GM12878 (cell line): ENCODE data around the gene NCKAP5L. TPM values are rescaled to one million over a fixed set of nuclear protein-coding genes. Genes with fewer than 3 reads are reported as not detected.

ENCODE experiments used
- ATAC-seq: fragments of 200-7000 bp; cut with Tn5 transposase; 3 replicates; pipeline ENCODE4 v1.9.1; 2020; ENCODE audit warnings: mild to moderate bottlenecking, moderate library complexity
- BruUV-seq: library from RNA; stranded (reverse); fragments of 400-500 nt; replicated peaks from 2 replicates; lab custom pipeline; 2021; lab: Mats Ljungman, UMichigan
- CTCF ChIA-PET: fragments of 300-600 bp; sonication (Branson Sonifier 250); formaldehyde crosslinking; extraction: SDS; loops from one replicate; lab custom pipeline; 2021; ENCODE audit warnings: inconsistent platforms; lab: Yijun Ruan, JAX
- POLR2A ChIA-PET: fragments of 350-600 bp; formaldehyde crosslinking; extraction: SDS; loops from one replicate; lab custom pipeline; 2021; ENCODE audit warnings: inconsistent platforms; lab: Charles Lee
- RAD21 ChIA-PET: fragments of 300-600 bp; sonication (Branson Sonifier 250); formaldehyde crosslinking; loops from one replicate; lab custom pipeline; 2023; ENCODE audit warnings: antibody characterized with exemption; ENCODE audit not compliant: unreplicated experiment; lab: Charles Lee
- SMC1A ChIA-PET: fragments of 300-600 bp; sonication (Branson Sonifier 250); formaldehyde crosslinking; loops from one replicate; lab custom pipeline; 2023; ENCODE audit not compliant: unreplicated experiment, uncharacterized antibody; lab: Charles Lee
- DNase-seq: peaks from one replicate; pipeline ENCODE4 v3.0.0-alpha.2; 2011; ENCODE audit warnings: low read depth, low spot score
- FAIRE-seq: peaks from 3 replicates; lab custom pipeline; 2011; peaks lifted over from hg19 to GRCh38; lab: Jason Lieb, UNC
- H2AFZ ChIP-seq: 2 replicates; pipeline ENCODE4 v1.6.0; 2011; ENCODE audit warnings: low read depth, low read length, control low read depth; ENCODE audit not compliant: control insufficient read depth
- H3K27ac ChIP-seq: 2 replicates; pipeline ENCODE4 v1.5.1; 2011; ENCODE audit warnings: control low read depth; ENCODE audit not compliant: control insufficient read depth, insufficient read depth
- H3K27me3 ChIP-seq, 2 experiments: replicated peaks in 1 of 2; 2 replicates each; pipeline versions ENCODE4 v1.6.0 to v1.6.1; 2011; ENCODE audit warnings: low read length in 1 of 2; ENCODE audit not compliant: control insufficient read depth in 2 of 2, insufficient read depth in 2 of 2
- H3K36me3 ChIP-seq, 2 experiments: 2 replicates each; pipeline ENCODE4 v1.5.1; 2011; ENCODE audit warnings: low read length in 1 of 2; ENCODE audit not compliant: control insufficient read depth in 2 of 2, insufficient read depth in 2 of 2
- H3K4me1 ChIP-seq: 2 replicates; pipeline ENCODE4 v1.6.1; 2011; ENCODE audit warnings: mild to moderate bottlenecking, low read length, moderate library complexity, mixed read lengths; ENCODE audit not compliant: control insufficient read depth, insufficient read depth
- H3K4me2 ChIP-seq: 2 replicates; pipeline ENCODE4 v1.6.0; 2011; ENCODE audit warnings: control low read depth; ENCODE audit not compliant: control insufficient read depth, insufficient read depth
- H3K4me3 ChIP-seq: fragments of 200-600 bp; sonication (generic); 2 replicates; pipeline ENCODE4 v1.5.1; 2016
- H3K79me2 ChIP-seq: 2 replicates; pipeline ENCODE4 v1.6.0; 2011; ENCODE audit warnings: low read length; ENCODE audit not compliant: control insufficient read depth, insufficient read depth
- H3K9ac ChIP-seq: 2 replicates; pipeline ENCODE4 v1.8.0; 2011; ENCODE audit warnings: low read length, control low read depth, mixed read lengths; ENCODE audit not compliant: control insufficient read depth, insufficient read depth
- H3K9me3 ChIP-seq: replicated peaks from 3 replicates; pipeline ENCODE4 v1.5.1; 2011; ENCODE audit warnings: mild to moderate bottlenecking, low read length; ENCODE audit not compliant: control insufficient read depth, insufficient read depth
- H4K20me1 ChIP-seq: 2 replicates; pipeline ENCODE4 v1.6.0; 2011; ENCODE audit not compliant: control insufficient read depth, insufficient read depth
- ASH2L ChIP-seq: fragments of 300-600, 200-600 bp; sonication (generic); IDR thresholded peaks from 2 replicates; pipeline ENCODE4 v1.6.1; 2017; ENCODE audit warnings: low read depth, mild to moderate bottlenecking, borderline replicate concordance
- CHD1 ChIP-seq: IDR thresholded peaks from 2 replicates; pipeline ENCODE4 v1.6.1; 2012; ENCODE audit warnings: low read depth, low read length, improper control_type of control experiment
- CREM ChIP-seq: IDR thresholded peaks from 2 replicates; pipeline ENCODE4 v1.6.1; 2014; ENCODE audit warnings: antibody characterized with exemption, low read depth
- IKZF2 ChIP-seq, 2 experiments: fragments of 450-650 bp; IDR thresholded peaks; 2 replicates each; pipeline ENCODE4 v1.6.1; 2017; ENCODE audit warnings: mild to moderate bottlenecking in 2 of 2, moderate library complexity in 2 of 2
- KDM1A ChIP-seq: fragments of 200-600 bp; sonication (generic); IDR thresholded peaks from 2 replicates; pipeline ENCODE4 v1.6.1; 2016; ENCODE audit warnings: borderline replicate concordance
- PAX8 ChIP-seq: fragments of 450-650 bp; IDR thresholded peaks from 2 replicates; pipeline ENCODE4 v1.6.1; 2017; ENCODE audit warnings: mild to moderate bottlenecking, moderate library complexity
- RELA ChIP-seq: fragments of 450-650 bp; IDR thresholded peaks from 2 replicates; pipeline ENCODE4 v1.8.0; 2014; ENCODE audit warnings: borderline replicate concordance; ENCODE audit not compliant: partially characterized antibody
- RFX5 ChIP-seq: IDR thresholded peaks from 2 replicates; pipeline ENCODE4 v1.6.1; 2011; ENCODE audit warnings: low read depth, low read length, improper control_type of control experiment
- SP1 ChIP-seq: IDR thresholded peaks from one replicate; pipeline ENCODE4 v1.6.1; 2011; ENCODE audit warnings: low read depth, low read length
- TCF7 ChIP-seq: IDR thresholded peaks from 2 replicates; pipeline ENCODE4 v1.6.1; 2014; ENCODE audit warnings: antibody characterized with exemption, borderline replicate concordance
- WRNIP1 ChIP-seq: IDR thresholded peaks from 2 replicates; pipeline ENCODE4 v1.6.1; 2011; ENCODE audit warnings: low read depth, low read length, improper control_type of control experiment, borderline replicate concordance
- ZSCAN29 ChIP-seq: fragments of 450-650 bp; IDR thresholded peaks from 2 replicates; pipeline ENCODE4 v1.6.1; 2017; ENCODE audit warnings: mild to moderate bottlenecking, moderate library complexity
- WGBS: methylation state at CpG from one replicate; pipeline ENCODE4 v1.1.6; 2016; ENCODE audit warnings: low lambda C conversion rate; ENCODE audit not compliant: insufficient replicate concordance, insufficient coverage; ENCODE audit errors: missing lambda C conversion rate; 5-methylcytosine and 5-hydroxymethylcytosine counted together
- in situ Hi-C: fragments of 300-500 bp; cut with MboI; formaldehyde crosslinking; loops from 9 replicates; pipeline ENCODE4 v1.14.3; 2018; ENCODE audit warnings: mixed read lengths
- intact Hi-C: fragments of 100-400 bp; cut with micrococcal nuclease; formaldehyde crosslinking; loops from one replicate; pipeline ENCODE4 v1.14.2; 2022; ENCODE audit not compliant: unreplicated experiment
- polyA plus RNA-seq, 11 experiments: library from polyadenylated mRNA; depleted of rRNA in 4 of 11; unstranded in 6 of 11; stranded (reverse) in 5 of 11; fragments of >200 nt; fragmentation: Nextera tagmentation in 4 of 11; fragmentation: Illumina TruSeq in 1 of 11; extraction: Ambion mirVana in 4 of 11; extraction: Trizol in 1 of 11; gene quantifications; 1 replicate in 1 of 11; 2 replicates in 10 of 11; pipeline versions ENCODE4 v1.2.1 to v1.2.3, GENCODE V29; 2011 to 2016; ENCODE audit warnings: inconsistent platforms in 2 of 11, missing spikeins in 2 of 11, low read depth in 1 of 11
- total RNA-seq, 4 experiments: library from RNA; depleted of rRNA in 3 of 4; stranded (reverse); fragments of >200 nt in 3 of 4; fragmentation: Illumina TruSeq in 1 of 4; extraction: Trizol in 1 of 4; gene quantifications; 2 replicates each; pipeline versions ENCODE4 v1.2.1 to v1.2.3, GENCODE V29; 2013 to 2021
- TF ChIP-seq, protein P1 (sequence below): IDR thresholded peaks from 2 replicates; pipeline ENCODE4 v1.6.1; 2011; ENCODE audit warnings: borderline replicate concordance, low read depth, mild to moderate bottlenecking, moderate library complexity, low read length; ENCODE audit not compliant: insufficient read depth, poor library complexity, severe bottlenecking
- TF ChIP-seq, protein P2 (sequence below): IDR thresholded peaks from 2 replicates; pipeline ENCODE4 v1.6.1; 2011; ENCODE audit warnings: low read depth, mild to moderate bottlenecking, low read length, moderate library complexity, borderline replicate concordance; ENCODE audit errors: extremely low read depth
- TF ChIP-seq, protein P3 (sequence below): fragments of 450-650 bp; IDR thresholded peaks from 2 replicates; pipeline ENCODE4 v1.6.1; 2017; ENCODE audit warnings: mild to moderate bottlenecking, moderate library complexity
- TF ChIP-seq, protein P4 (sequence below): IDR thresholded peaks from 2 replicates; pipeline ENCODE4 v1.6.1; 2011; ENCODE audit warnings: mild to moderate bottlenecking, low read depth, low read length, moderate library complexity; ENCODE audit not compliant: insufficient replicate concordance

The NCKAP5L gene
- total and polyA plus RNA-seq, 10 of the 15 experiments (the other 5 are each of a cell fraction or from before 2014, with no cell fraction given): 0.03 to 15.8 (median 4.4) TPM

DNA sequence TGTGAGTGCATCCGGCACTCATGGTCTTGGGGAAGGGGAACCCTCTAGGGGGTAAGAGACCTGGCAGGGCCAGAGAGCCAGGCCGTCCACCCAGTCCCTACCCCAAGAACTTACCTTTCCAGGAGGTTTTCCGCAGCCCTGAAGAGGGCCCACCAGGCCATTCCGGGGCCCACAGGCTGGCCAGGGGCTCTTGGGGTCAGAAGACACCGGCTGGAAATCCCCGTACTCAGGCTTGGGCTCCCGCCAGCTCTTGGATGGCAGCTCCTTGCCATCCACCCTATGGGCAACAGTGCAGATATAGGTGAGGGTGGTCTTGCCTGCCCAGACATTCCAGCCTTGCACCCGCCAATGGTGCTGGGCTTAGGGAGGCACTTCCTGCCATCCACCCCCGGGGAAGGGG is 34.6 kb downstream of the NCKAP5L start (continued):
- TF ChIP-seq KDM1A: no peak
- no peak for TF ChIP-seq SP1
- no peak for TF ChIP-seq WRNIP1
- TF ChIP-seq ASH2L: no peak
- TF ChIP-seq RELA: no peak
- no peak for TF ChIP-seq PAX8
- TF ChIP-seq, protein P1, sequence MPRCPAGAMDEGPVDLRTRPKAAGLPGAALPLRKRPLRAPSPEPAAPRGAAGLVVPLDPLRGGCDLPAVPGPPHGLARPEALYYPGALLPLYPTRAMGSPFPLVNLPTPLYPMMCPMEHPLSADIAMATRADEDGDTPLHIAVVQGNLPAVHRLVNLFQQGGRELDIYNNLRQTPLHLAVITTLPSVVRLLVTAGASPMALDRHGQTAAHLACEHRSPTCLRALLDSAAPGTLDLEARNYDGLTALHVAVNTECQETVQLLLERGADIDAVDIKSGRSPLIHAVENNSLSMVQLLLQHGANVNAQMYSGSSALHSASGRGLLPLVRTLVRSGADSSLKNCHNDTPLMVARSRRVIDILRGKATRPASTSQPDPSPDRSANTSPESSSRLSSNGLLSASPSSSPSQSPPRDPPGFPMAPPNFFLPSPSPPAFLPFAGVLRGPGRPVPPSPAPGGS: no peak

DNA sequence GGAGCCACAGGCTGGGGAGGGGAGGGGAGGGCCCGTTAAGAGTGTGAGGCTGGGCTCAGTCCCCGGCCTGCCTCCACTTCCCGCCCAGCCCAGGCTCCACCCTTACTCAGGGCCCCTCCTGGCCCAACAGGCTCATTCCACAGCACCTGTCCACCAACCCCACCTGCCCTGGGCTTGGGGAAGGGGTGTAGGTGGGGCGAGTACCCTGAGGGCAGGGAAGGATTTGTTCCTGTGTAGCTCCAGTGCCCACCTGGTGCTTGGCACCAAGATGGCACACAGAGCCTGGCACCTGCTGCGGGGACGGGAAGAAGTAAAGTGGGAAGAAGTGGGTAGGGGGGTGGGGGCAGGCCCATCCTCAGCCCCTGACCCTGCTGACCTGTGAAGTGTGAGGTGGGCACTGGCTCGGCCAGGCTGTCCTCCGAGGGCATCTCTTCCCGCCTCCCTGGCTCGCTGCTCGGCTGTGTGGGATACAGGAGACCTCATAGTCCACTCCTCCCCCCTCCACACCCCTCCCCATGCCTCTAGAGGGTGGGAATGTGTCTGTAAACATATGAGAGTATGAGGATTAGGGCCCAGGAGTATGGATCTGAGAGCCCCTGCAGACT is 35.1 kb downstream of the NCKAP5L start:
- Histone ChIP-seq H2AFZ (no peak overlapping the region), H3K4me2 (no peak overlapping the region), H3K27ac (no peak overlapping the region), H3K4me3 (no peak overlapping the region), H3K9me3 (no peaks in the 10 kb centered on the region), H3K27me3 (no peaks in the 10 kb centered on the region), H3K4me1 (no peaks in the 10 kb centered on the region), H3K36me3 (peaks cover 0 to 3% of the 10 kb centered on the region in 2 experiments; a peak in 2 of 4 replicates), H3K9ac (no peak overlapping the region), H4K20me1 (no peaks in the 10 kb centered on the region), H3K79me2 (no peaks in the 10 kb centered on the region)
- FAIRE-seq (no peak), ATAC-seq (no peak), DNase-seq (no peak)
- intact Hi-C loops (no loop called here), in situ Hi-C loops (no loop called here)
- ChIA-PET RAD21 (no interaction called here), POLR2A (no interaction called here), SMC1A (no interaction called here), CTCF (no interaction called here)
- BruUV-seq: no TSS peak
- WGBS: 71% methylated on average over 11 of the region's 11 CpGs
- TF ChIP-seq, protein P2, sequence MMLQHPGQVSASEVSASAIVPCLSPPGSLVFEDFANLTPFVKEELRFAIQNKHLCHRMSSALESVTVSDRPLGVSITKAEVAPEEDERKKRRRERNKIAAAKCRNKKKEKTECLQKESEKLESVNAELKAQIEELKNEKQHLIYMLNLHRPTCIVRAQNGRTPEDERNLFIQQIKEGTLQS: no peak
- TF ChIP-seq CHD1 (no peak), CREM (no peak), RFX5 (no peak), ZSCAN29 (no peak), RELA (no peak), IKZF2 (IDR thresholded peaks at IDR 0.05) (no peak), TCF7 (no peak)
- TF ChIP-seq, protein P3, sequence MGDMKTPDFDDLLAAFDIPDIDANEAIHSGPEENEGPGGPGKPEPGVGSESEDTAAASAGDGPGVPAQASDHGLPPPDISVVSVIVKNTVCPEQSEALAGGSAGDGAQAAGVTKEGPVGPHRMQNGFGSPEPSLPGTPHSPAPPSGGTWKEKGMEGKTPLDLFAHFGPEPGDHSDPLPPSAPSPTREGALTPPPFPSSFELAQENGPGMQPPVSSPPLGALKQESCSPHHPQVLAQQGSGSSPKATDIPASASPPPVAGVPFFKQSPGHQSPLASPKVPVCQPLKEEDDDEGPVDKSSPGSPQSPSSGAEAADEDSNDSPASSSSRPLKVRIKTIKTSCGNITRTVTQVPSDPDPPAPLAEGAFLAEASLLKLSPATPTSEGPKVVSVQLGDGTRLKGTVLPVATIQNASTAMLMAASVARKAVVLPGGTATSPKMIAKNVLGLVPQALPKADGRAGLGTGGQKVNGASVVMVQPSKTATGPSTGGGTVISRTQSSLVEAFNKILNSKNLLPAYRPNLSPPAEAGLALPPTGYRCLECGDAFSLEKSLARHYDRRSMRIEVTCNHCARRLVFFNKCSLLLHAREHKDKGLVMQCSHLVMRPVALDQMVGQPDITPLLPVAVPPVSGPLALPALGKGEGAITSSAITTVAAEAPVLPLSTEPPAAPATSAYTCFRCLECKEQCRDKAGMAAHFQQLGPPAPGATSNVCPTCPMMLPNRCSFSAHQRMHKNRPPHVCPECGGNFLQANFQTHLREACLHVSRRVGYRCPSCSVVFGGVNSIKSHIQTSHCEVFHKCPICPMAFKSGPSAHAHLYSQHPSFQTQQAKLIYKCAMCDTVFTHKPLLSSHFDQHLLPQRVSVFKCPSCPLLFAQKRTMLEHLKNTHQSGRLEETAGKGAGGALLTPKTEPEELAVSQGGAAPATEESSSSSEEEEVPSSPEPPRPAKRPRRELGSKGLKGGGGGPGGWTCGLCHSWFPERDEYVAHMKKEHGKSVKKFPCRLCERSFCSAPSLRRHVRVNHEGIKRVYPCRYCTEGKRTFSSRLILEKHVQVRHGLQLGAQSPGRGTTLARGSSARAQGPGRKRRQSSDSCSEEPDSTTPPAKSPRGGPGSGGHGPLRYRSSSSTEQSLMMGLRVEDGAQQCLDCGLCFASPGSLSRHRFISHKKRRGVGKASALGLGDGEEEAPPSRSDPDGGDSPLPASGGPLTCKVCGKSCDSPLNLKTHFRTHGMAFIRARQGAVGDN: no peak
- TF ChIP-seq, protein P4, sequence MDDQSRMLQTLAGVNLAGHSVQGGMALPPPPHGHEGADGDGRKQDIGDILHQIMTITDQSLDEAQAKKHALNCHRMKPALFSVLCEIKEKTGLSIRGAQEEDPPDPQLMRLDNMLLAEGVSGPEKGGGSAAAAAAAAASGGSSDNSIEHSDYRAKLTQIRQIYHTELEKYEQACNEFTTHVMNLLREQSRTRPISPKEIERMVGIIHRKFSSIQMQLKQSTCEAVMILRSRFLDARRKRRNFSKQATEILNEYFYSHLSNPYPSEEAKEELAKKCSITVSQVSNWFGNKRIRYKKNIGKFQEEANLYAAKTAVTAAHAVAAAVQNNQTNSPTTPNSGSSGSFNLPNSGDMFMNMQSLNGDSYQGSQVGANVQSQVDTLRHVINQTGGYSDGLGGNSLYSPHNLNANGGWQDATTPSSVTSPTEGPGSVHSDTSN: no peak
